Mucosa of rectum (tissue), 2 donors: ENCODE results near the gene TPRN.

Experiments used
- H3K27ac ChIP-seq, 2 donors: one replicate each; pipeline ENCODE4 v1.7.0; 2013; ENCODE audit warnings: inconsistent platforms in 2 of 2, low read depth in 2 of 2, low read length in 2 of 2
- H3K27me3 ChIP-seq, 2 donors: one replicate each; pipeline ENCODE4 v1.7.0; 2013; ENCODE audit warnings: low read length in 2 of 2; ENCODE audit not compliant: control insufficient read depth in 2 of 2, insufficient read depth in 2 of 2
- H3K36me3 ChIP-seq, 2 donors: one replicate each; pipeline ENCODE4 v1.7.0; 2013; ENCODE audit warnings: low read length in 2 of 2; ENCODE audit not compliant: control insufficient read depth in 2 of 2, insufficient read depth in 2 of 2
- H3K4me1 ChIP-seq, 2 donors: one replicate each; pipeline ENCODE4 v1.7.0; 2013; ENCODE audit warnings: low read length in 2 of 2, mild to moderate bottlenecking in 1 of 2; ENCODE audit not compliant: control insufficient read depth in 2 of 2, insufficient read depth in 2 of 2
- H3K4me3 ChIP-seq, 2 donors: one replicate each; pipeline ENCODE4 v1.7.0; 2013; ENCODE audit warnings: low read length in 2 of 2
- H3K9ac ChIP-seq, 2 donors: one replicate each; pipeline ENCODE4 v1.7.0; 2013; ENCODE audit warnings: low read length in 2 of 2, low read depth in 1 of 2, mild to moderate bottlenecking in 1 of 2
- H3K9me3 ChIP-seq, 2 donors: one replicate each; pipeline ENCODE4 v1.7.0; 2013; ENCODE audit warnings: low read length in 2 of 2; ENCODE audit not compliant: control insufficient read depth in 2 of 2
- donor health status: healthy.
- donor health status: Normal muscosa, but diverticular disease.

TPRN gene

GRCh38 chr9:137178201-137178938 lies 22.2 kb downstream of the TPRN start:
- Histone ChIP-seq H3K4me3 (no peak overlapping the region), H3K27ac (no peak overlapping the region), H3K27me3 (peaks cover 5 to 7% of the 10 kb centered on the region in 2 donors), H3K36me3 (peaks cover 37 to 41% of the 10 kb centered on the region in 2 donors), H3K9ac (no peak overlapping the region), H3K4me1 (peaks cover 6 to 29% of the 10 kb centered on the region in 2 donors), H3K9me3 (no peaks in the 10 kb centered on the region)

GRCh38 chr9:137176302-137177182 lies 24.0 kb downstream of the TPRN start:
- no peak overlapping the region for H3K27ac ChIP-seq
- H3K27me3 ChIP-seq: peaks cover 9 to 10% of the 10 kb centered on the region in 2 donors

GRCh38 chr9:137175345-137175961 lies 25.1 kb downstream of the TPRN start:
- Histone ChIP-seq H3K9me3 (no peaks in the 10 kb centered on the region), H3K36me3 (peaks cover 13 to 22% of the 10 kb centered on the region in 2 donors), H3K27me3 (peaks cover 9 to 13% of the 10 kb centered on the region in 2 donors), H3K4me3 (no peak overlapping the region), H3K4me1 (peaks cover 6 to 38% of the 10 kb centered on the region in 2 donors), H3K27ac (no peak overlapping the region), H3K9ac (no peak overlapping the region)

More at GRCh38 chr9:137176302-137177182, 24.0 kb downstream of the TPRN start:
- Histone ChIP-seq H3K4me1 (peaks cover 6 to 38% of the 10 kb centered on the region in 2 donors), H3K36me3 (peaks cover 23 to 32% of the 10 kb centered on the region in 2 donors), H3K9me3 (no peaks in the 10 kb centered on the region), H3K9ac (no peak overlapping the region), H3K4me3 (no peak overlapping the region)

- Histone ChIP-seq H3K27ac (no peak overlapping the region), H3K4me3 (no peak overlapping the region), H3K4me1 (peaks cover 6 to 38% of the 10 kb centered on the region in 2 donors)
Observed at GRCh38 chr9:137174722-137175293, 25.7 kb downstream of the TPRN start.

GRCh38 chr9:137173796-137174664 lies 26.5 kb downstream of the TPRN start:
- Histone ChIP-seq H3K27ac (peak overlapping the region; percentile 48 to 59), H3K4me1 (peaks cover 14 to 45% of the 10 kb centered on the region in 2 donors), H3K4me3 (no peak overlapping the region), H3K9ac (no peak overlapping the region), H3K36me3 (peaks cover 6 to 12% of the 10 kb centered on the region in 2 donors), H3K9me3 (no peaks in the 10 kb centered on the region), H3K27me3 (peaks cover 9 to 15% of the 10 kb centered on the region in 2 donors)

More at GRCh38 chr9:137174722-137175293, 25.7 kb downstream of the TPRN start:
- Histone ChIP-seq H3K9me3 (no peaks in the 10 kb centered on the region), H3K9ac (no peak overlapping the region), H3K36me3 (peaks cover 8 to 16% of the 10 kb centered on the region in 2 donors), H3K27me3 (peaks cover 9 to 15% of the 10 kb centered on the region in 2 donors)

GRCh38 chr9:137172901-137173795 lies 27.4 kb downstream of the TPRN start:
- Histone ChIP-seq H3K36me3 (peaks cover 0 to 7% of the 10 kb centered on the region in 2 donors), H3K27me3 (peaks cover 9 to 15% of the 10 kb centered on the region in 2 donors), H3K27ac (peak overlapping the region; percentile 48 to 59), H3K9me3 (no peaks in the 10 kb centered on the region), H3K4me3 (no peak overlapping the region), H3K9ac (no peak overlapping the region), H3K4me1 (peaks cover 20 to 50% of the 10 kb centered on the region in 2 donors)

GRCh38 chr9:137171149-137171900 lies 29.2 kb downstream of the TPRN start:
- peaks cover 27 to 44% of the 10 kb centered on the region in 2 donors for H3K4me1 ChIP-seq
- no peak overlapping the region for H3K9ac ChIP-seq
- no peaks in the 10 kb centered on the region for H3K9me3 ChIP-seq

GRCh38 chr9:137170486-137171148 lies 29.9 kb downstream of the TPRN start:
- Histone ChIP-seq H3K27ac (no peak overlapping the region), H3K9ac (no peak overlapping the region), H3K4me1 (peaks cover 27 to 37% of the 10 kb centered on the region in 2 donors), H3K4me3 (no peak overlapping the region), H3K36me3 (no peaks in the 10 kb centered on the region), H3K9me3 (no peaks in the 10 kb centered on the region), H3K27me3 (peaks cover 24 to 25% of the 10 kb centered on the region in 2 donors)

More at GRCh38 chr9:137171149-137171900, 29.2 kb downstream of the TPRN start:
- Histone ChIP-seq H3K36me3 (no peaks in the 10 kb centered on the region), H3K27ac (peak overlapping the region in 1 of 2 donors; percentile 32), H3K4me3 (no peak overlapping the region), H3K27me3 (peaks cover 22% of the 10 kb centered on the region in 2 donors)
